ENCODE data around the gene CMC2. TPM values are rescaled to one million over a fixed set of nuclear protein-coding genes. Genes with fewer than 3 reads are reported as not detected.

Gene CMC2
- total and polyA plus RNA-seq, 9 donors, result 19.1 to 41.1 (median 25.9) TPM

GRCh38 chr16:81001330-81001729 lies 5.4 kb downstream of the CMC2 start:
- TF ChIP-seq EP300 (IDR thresholded peaks at IDR 0.05) (no peak), POLR2A (IDR thresholded peaks at IDR 0.05) (no peak)
- TF ChIP-seq, protein P1, sequence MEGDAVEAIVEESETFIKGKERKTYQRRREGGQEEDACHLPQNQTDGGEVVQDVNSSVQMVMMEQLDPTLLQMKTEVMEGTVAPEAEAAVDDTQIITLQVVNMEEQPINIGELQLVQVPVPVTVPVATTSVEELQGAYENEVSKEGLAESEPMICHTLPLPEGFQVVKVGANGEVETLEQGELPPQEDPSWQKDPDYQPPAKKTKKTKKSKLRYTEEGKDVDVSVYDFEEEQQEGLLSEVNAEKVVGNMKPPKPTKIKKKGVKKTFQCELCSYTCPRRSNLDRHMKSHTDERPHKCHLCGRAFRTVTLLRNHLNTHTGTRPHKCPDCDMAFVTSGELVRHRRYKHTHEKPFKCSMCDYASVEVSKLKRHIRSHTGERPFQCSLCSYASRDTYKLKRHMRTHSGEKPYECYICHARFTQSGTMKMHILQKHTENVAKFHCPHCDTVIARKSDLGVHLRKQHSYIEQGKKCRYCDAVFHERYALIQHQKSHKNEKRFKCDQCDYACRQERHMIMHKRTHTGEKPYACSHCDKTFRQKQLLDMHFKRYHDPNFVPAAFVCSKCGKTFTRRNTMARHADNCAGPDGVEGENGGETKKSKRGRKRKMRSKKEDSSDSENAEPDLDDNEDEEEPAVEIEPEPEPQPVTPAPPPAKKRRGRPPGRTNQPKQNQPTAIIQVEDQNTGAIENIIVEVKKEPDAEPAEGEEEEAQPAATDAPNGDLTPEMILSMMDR (IDR thresholded peaks at IDR 0.05), result no peak

GRCh38 chr16:81000873-81001272 lies 5.8 kb downstream of the CMC2 start:
- H3K4me3 ChIP-seq, result no peak overlapping the region
- TF ChIP-seq, protein P1 (IDR thresholded peaks at IDR 0.05), result no peak
- TF ChIP-seq EP300 (IDR thresholded peaks at IDR 0.05), result no peak
- no peak for TF ChIP-seq POLR2A (IDR thresholded peaks at IDR 0.05)
- WGBS, 3 donors, result 93 to 95% (median 95%) methylated on average over 3 of the region's 3 CpGs
- no peaks in the 10 kb centered on the region for H3K27me3 ChIP-seq
- intact Hi-C loops (cut with DNase I), result loop anchor here in 1 of 4 donors (10.0 kb wide), 1 partner anchor 734 kb away; no protein-coding TSS in a partner anchor
- no peaks in the 10 kb centered on the region for H3K36me3 ChIP-seq
- no peak overlapping the region for H3K27ac ChIP-seq
- DNase-seq, result no peak
- H3K9me3 ChIP-seq, result no peaks in the 10 kb centered on the region
- H3K4me1 ChIP-seq (ENCODE audit: insufficient read depth), result peaks cover 11% of the 10 kb centered on the region

More at GRCh38 chr16:81001330-81001729, 5.4 kb downstream of the CMC2 start:
- DNase-seq, result no peak
- Histone ChIP-seq H3K4me1 (ENCODE audit: insufficient read depth) (peaks cover 11% of the 10 kb centered on the region), H3K9me3 (no peaks in the 10 kb centered on the region), H3K36me3 (no peaks in the 10 kb centered on the region), H3K27me3 (no peaks in the 10 kb centered on the region), H3K4me3 (no peak overlapping the region), H3K27ac (no peak overlapping the region)
- WGBS, 3 donors, result 82 to 87% (median 87%) methylated on average over 5 of the region's 5 CpGs
- intact Hi-C loops (cut with DNase I), result loop anchor here in 1 of 4 donors (10.0 kb wide), 1 partner anchor 733 kb away; no protein-coding TSS in a partner anchor

GRCh38 chr16:80997964-80998620 lies 8.6 kb downstream of the CMC2 start:
- Histone ChIP-seq H3K36me3 (no peaks in the 10 kb centered on the region), H3K9me3 (no peaks in the 10 kb centered on the region), H3K4me3 (no peak overlapping the region), H3K27ac (no peak overlapping the region), H3K27me3 (no peaks in the 10 kb centered on the region), H3K4me1 (ENCODE audit: insufficient read depth) (peaks cover 1% of the 10 kb centered on the region)
- TF ChIP-seq EP300 (IDR thresholded peaks at IDR 0.05) (no peak), POLR2A (IDR thresholded peaks at IDR 0.05) (no peak)
- TF ChIP-seq, protein P1 (IDR thresholded peaks at IDR 0.05), result no peak
- intact Hi-C loops (cut with DNase I), result no loop called here
- 92 to 95% (median 94%) methylated on average over 7 of the region's 7 CpGs for WGBS, 3 donors
- no peak for DNase-seq

DNA sequence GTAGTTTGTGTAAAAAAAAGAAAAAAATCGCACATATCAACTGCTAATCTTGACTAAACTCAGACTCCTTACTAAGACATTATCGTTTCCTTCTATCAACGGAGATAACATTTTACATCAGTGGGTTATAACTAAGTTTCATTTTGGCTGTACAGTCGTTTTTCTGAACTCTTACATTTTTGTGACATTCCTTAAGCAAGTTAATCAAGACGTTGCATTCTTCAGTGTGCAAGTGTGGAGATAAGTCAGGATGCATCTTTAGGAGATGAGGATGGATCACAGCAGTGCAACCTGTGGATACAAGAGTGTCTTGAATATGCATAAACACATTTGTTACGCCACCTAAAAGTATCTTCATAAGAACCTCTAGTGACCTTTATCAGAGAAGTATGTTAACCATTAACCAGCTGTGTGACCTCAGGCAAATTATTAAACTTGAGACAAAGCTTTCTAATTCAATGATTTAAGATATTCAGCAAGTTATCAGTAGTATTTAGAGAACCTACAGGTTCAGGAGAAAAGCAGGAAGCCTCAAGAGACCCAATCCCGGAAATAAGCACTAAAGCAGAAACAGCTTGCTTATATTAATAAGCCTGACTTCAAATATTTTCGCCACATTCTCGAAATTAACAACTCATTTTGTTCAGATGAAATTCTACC lies 9.4 kb downstream of the CMC2 start:
- H3K4me1 ChIP-seq (ENCODE audit: insufficient read depth), result peaks cover 1% of the 10 kb centered on the region
- H3K9me3 ChIP-seq, result no peaks in the 10 kb centered on the region
- 26 to 31% (median 31%) methylated on average over 9 of the region's 9 CpGs for WGBS, 3 donors
- DNase-seq, result no peak
- TF ChIP-seq POLR2A (IDR thresholded peaks at IDR 0.05), result no peak
- TF ChIP-seq EP300 (IDR thresholded peaks at IDR 0.05), result no peak
- TF ChIP-seq, protein P1 (IDR thresholded peaks at IDR 0.05), result no peak
- no peaks in the 10 kb centered on the region for H3K27me3 ChIP-seq
- no peak overlapping the region for H3K27ac ChIP-seq
- no peak overlapping the region for H3K4me3 ChIP-seq
- H3K36me3 ChIP-seq, result no peaks in the 10 kb centered on the region
- intact Hi-C loops (cut with DNase I), result no loop called here

All from ovary (tissue), 9 donors.